Smooth muscle cell (in vitro differentiated cells): ENCODE data around the gene KCNAB1. TPM values are rescaled to one million over a fixed set of nuclear protein-coding genes. Genes with fewer than 3 reads are reported as not detected.

Source experiments
- DNase-seq: peaks from one replicate; lab custom pipeline; 2025; ENCODE audit not compliant: unreplicated experiment; lab: John Stamatoyannopoulos, UW
- H2AFZ ChIP-seq: fragments of 200-600 bp; sonication (generic); 2 replicates; pipeline ENCODE4 v1.6.0; 2016; ENCODE audit warnings: antibody characterized with exemption, low read depth, mild to moderate bottlenecking
- H3F3A ChIP-seq: fragments of 200-600 bp; sonication (generic); 2 replicates; pipeline ENCODE4 v1.6.0; 2017; ENCODE audit warnings: antibody characterized with exemption, low read depth
- H3K27ac ChIP-seq: fragments of 200-600 bp; sonication (generic); 2 replicates; pipeline ENCODE4 v1.5.1; 2016; ENCODE audit warnings: low read depth, mild to moderate bottlenecking
- H3K27me3 ChIP-seq: fragments of 200-600 bp; sonication (generic); 2 replicates; pipeline ENCODE4 v1.6.1; 2016; ENCODE audit warnings: low read depth, mild to moderate bottlenecking
- H3K36me3 ChIP-seq: fragments of 200-600 bp; sonication (generic); 2 replicates; pipeline ENCODE4 v1.5.1; 2016; ENCODE audit warnings: low read depth
- H3K4me1 ChIP-seq: fragments of 200-600 bp; sonication (generic); 2 replicates; pipeline ENCODE4 v1.5.1; 2016; ENCODE audit warnings: low read depth
- H3K4me2 ChIP-seq: fragments of 200-600 bp; sonication (generic); 2 replicates; pipeline ENCODE4 v1.6.0; 2016; ENCODE audit warnings: mild to moderate bottlenecking
- H3K4me3 ChIP-seq: fragments of 200-600 bp; sonication (generic); 2 replicates; pipeline ENCODE4 v1.5.1; 2016; ENCODE audit warnings: mild to moderate bottlenecking
- H3K79me2 ChIP-seq: fragments of 200-600 bp; sonication (generic); 2 replicates; pipeline ENCODE4 v1.6.0; 2016; ENCODE audit warnings: low read depth, mild to moderate bottlenecking
- H3K9ac ChIP-seq: fragments of 200-600 bp; sonication (generic); 2 replicates; pipeline ENCODE4 v1.6.0; 2016; ENCODE audit warnings: low read depth
- H3K9me3 ChIP-seq: fragments of 200-600 bp; sonication (generic); replicated peaks from 2 replicates; pipeline ENCODE4 v1.5.1; 2016; ENCODE audit warnings: low read depth
- H4K20me1 ChIP-seq: fragments of 200-600 bp; sonication (generic); 2 replicates; pipeline ENCODE4 v1.6.0; 2016; ENCODE audit warnings: low read depth
- CTCF ChIP-seq: fragments of 200-600 bp; sonication (generic); IDR thresholded peaks from 2 replicates; pipeline ENCODE4 v1.5.1; 2017; ENCODE audit warnings: borderline replicate concordance, mild to moderate bottlenecking, antibody characterized with exemption; ENCODE audit not compliant: insufficient read depth, poor library complexity, severe bottlenecking
- WGBS: methylation state at CpG from one replicate; pipeline ENCODE4 v1.1.7; 2016; ENCODE audit warnings: low lambda C conversion rate; 5-methylcytosine and 5-hydroxymethylcytosine counted together
- polyA plus RNA-seq: library from polyadenylated mRNA; unstranded; fragments of >200 nt; fragmentation: Nextera tagmentation; extraction: Ambion mirVana; gene quantifications from 2 replicates; pipeline ENCODE4 v1.2.1, GENCODE V29; 2016
- total RNA-seq: library from RNA; depleted of rRNA; stranded (reverse); fragments of >200 nt; gene quantifications from 2 replicates; pipeline ENCODE4 v1.2.3, GENCODE V29; 2014

The KCNAB1 gene
- total and polyA plus RNA-seq, 2 experiments from 2014 or later, result 0.36 to 1.0 TPM

DNA sequence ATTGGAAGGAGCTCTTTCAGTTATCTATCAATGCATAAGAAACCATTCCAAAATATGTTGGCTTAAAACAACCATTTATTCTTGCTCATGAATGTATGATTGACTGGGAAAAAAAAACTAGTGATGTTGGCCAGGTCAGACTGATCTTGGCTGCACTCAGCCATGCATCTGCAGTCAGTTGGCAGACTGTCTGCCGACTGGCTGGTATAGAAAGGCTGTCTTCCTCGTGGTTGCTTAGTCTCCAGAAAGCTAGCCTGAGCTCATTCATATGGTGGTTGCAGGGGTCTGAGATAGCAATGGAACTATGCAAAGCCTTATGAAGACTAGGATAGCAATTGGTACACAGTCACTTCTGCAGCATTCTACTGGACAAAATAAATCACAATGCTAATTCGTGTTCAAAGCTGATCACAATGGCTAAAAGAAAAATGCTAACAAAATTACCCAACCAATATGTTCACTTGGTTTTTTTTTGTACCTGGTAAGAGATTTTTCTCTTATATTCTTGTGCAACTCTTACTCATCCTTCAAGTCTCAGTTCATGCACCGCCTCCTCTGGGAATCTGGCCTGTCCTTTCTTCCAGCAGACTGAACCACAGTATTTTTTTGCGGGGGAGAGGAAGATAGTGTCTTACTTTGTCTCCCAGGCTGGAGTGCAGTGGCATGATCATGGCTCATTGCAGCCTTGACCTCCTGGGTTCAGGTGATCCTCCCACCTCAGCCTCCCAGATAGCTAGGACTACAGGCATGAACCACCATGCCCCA is 126.8 kb downstream of the KCNAB1 start:
- no peaks in the 10 kb centered on the region for H3K79me2 ChIP-seq
- WGBS, result 61% methylated on average over 5 of the region's 5 CpGs
- H3K36me3 ChIP-seq, result no peaks in the 10 kb centered on the region
- H4K20me1 ChIP-seq, result no peaks in the 10 kb centered on the region
- peaks cover under 1% of the 10 kb centered on the region for H3K4me1 ChIP-seq
- no peak overlapping the region for H3K4me3 ChIP-seq
- DNase-seq, result no peak
- no peaks in the 10 kb centered on the region for H3K9me3 ChIP-seq
- no peak overlapping the region for H3K27ac ChIP-seq
- no peak overlapping the region for H3K4me2 ChIP-seq
- no peaks in the 10 kb centered on the region for H3F3A ChIP-seq
- no peak for TF ChIP-seq CTCF
- H2AFZ ChIP-seq, result no peak overlapping the region
- H3K27me3 ChIP-seq, result no peaks in the 10 kb centered on the region
- H3K9ac ChIP-seq, result no peak overlapping the region

DNA sequence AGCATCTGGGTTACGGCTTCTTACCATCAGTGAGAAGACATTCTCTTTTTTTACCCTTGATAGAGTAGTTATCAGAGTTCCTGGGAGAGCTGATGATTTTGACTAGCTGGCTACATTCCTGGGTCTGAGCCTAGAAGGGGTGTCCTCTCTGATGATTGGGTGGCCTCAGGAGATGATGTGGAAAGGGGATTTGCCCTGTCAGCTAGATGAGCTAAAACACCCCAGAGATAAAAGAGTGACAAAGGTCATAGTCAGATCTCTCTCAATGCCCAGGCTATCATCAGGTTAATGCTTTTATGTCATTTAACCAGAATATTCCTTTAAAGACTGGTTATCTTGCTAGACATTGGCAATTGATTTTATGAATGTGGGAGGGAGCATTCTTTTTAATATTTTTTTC is 130.2 kb downstream of the KCNAB1 start:
- no peak overlapping the region for H3K4me3 ChIP-seq
- 96% methylated on average over 1 of the region's 1 CpG for WGBS

DNA sequence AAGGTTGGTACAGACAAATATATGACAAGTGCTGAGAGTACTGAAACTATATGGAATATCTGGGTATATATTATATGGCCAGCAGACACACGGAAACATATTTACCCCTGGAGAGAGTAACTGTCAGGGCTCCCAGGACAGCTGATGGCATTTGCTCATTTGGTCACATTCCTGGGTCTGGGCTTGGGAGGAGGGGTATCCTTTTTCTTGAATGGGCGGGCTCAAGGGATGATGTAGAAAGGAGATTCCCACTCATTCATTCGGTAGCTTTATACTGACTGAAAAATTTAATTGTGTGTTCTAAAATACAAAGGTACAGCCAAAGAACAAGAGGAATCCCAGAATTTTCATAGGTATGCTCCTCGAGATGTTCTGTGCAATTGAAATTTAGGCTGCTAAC is 131.0 kb downstream of the KCNAB1 start:
- WGBS, result 78% methylated on average over 4 of the region's 4 CpGs
- no peaks in the 10 kb centered on the region for H3K36me3 ChIP-seq

More for the DNA sequence above, 130.2 kb downstream of the KCNAB1 start:
- Histone ChIP-seq H3K27me3 (no peaks in the 10 kb centered on the region), H3K9ac (no peak overlapping the region), H3K27ac (no peak overlapping the region), H3F3A (no peaks in the 10 kb centered on the region), H3K79me2 (no peaks in the 10 kb centered on the region), H3K4me2 (no peak overlapping the region), H4K20me1 (no peaks in the 10 kb centered on the region), H3K4me1 (peaks cover 13% of the 10 kb centered on the region), H3K36me3 (no peaks in the 10 kb centered on the region), H2AFZ (no peak overlapping the region), H3K9me3 (no peaks in the 10 kb centered on the region)
- DNase-seq, result no peak
- no peak for TF ChIP-seq CTCF

More for the DNA sequence above, 131.0 kb downstream of the KCNAB1 start:
- H2AFZ ChIP-seq, result no peak overlapping the region
- no peaks in the 10 kb centered on the region for H3K9me3 ChIP-seq
- no peaks in the 10 kb centered on the region for H3K27me3 ChIP-seq
- no peak overlapping the region for H3K9ac ChIP-seq
- no peak for TF ChIP-seq CTCF
- H3K27ac ChIP-seq, result no peak overlapping the region
- H3K79me2 ChIP-seq, result no peaks in the 10 kb centered on the region
- H4K20me1 ChIP-seq, result no peaks in the 10 kb centered on the region
- no peaks in the 10 kb centered on the region for H3F3A ChIP-seq
- H3K4me2 ChIP-seq, result no peak overlapping the region
- H3K4me3 ChIP-seq, result no peak overlapping the region
- peaks cover 13% of the 10 kb centered on the region for H3K4me1 ChIP-seq
- DNase-seq, result no peak
